HepG2 (cell line): ENCODE data around the gene FRMD4A.

Experiments
- FIP1L1 ChIP-seq: fragments of 200-400 bp; formaldehyde crosslinking; IDR thresholded peaks from 2 replicates; pipeline ENCODE4 v1.6.1; 2018; ENCODE audit warnings: low read depth, mild to moderate bottlenecking, low read length, moderate library complexity, borderline replicate concordance; ENCODE audit not compliant: insufficient read depth
- FOXK2 ChIP-seq: fragments of 450-650 bp; IDR thresholded peaks from 2 replicates; pipeline ENCODE4 v1.6.1; 2016
- GLI4 ChIP-seq: sonication (generic); formaldehyde crosslinking; IDR thresholded peaks from 2 replicates; pipeline ENCODE4 v1.5.1; 2020; ENCODE audit warnings: missing genetic modification reagents, mild to moderate bottlenecking, moderate library complexity, borderline replicate concordance
- MAFG ChIP-seq: sonication (generic); formaldehyde crosslinking; IDR thresholded peaks from 2 replicates; pipeline ENCODE4 v1.5.1; 2020; ENCODE audit warnings: mild to moderate bottlenecking, missing genetic modification reagents
- MAFK ChIP-seq, 2 experiments: IDR thresholded peaks in 1 of 2; conservative IDR thresholded peaks in 1 of 2; 2 replicates each; pipeline ENCODE4 v1.6.1; 2011; ENCODE audit warnings: improper control_type of control experiment in 2 of 2, low read length in 2 of 2
- MYNN ChIP-seq: sonication (generic); formaldehyde crosslinking; IDR thresholded peaks from 2 replicates; pipeline ENCODE4 v1.4.0; 2020; ENCODE audit warnings: mild to moderate bottlenecking, low read depth, missing genetic modification reagents
- PBX3 ChIP-seq: sonication (generic); formaldehyde crosslinking; IDR thresholded peaks from 2 replicates; pipeline ENCODE4 v1.8.1; 2023; ENCODE audit warnings: missing genetic modification reagents, inconsistent platforms, borderline replicate concordance
- POLR2A ChIP-seq, 2 experiments: IDR thresholded peaks; 2 replicates each; pipeline ENCODE4 v1.6.1; 2011; ENCODE audit warnings: low read depth in 2 of 2, low read length in 2 of 2, mild to moderate bottlenecking in 1 of 2, moderate library complexity in 1 of 2; ENCODE audit not compliant: insufficient read depth in 1 of 2
- POLR2AphosphoS5 ChIP-seq: IDR thresholded peaks from 2 replicates; pipeline ENCODE4 v1.6.1; 2012; ENCODE audit warnings: low read depth, low read length
- RAD51 ChIP-seq: fragments of 450-650 bp; IDR thresholded peaks from 2 replicates; pipeline ENCODE4 v1.6.1; 2016; ENCODE audit warnings: borderline replicate concordance
- SNRNP70 ChIP-seq: fragments of 200-400 bp; formaldehyde crosslinking; IDR thresholded peaks from 2 replicates; pipeline ENCODE4 v1.6.1; 2017; ENCODE audit warnings: mild to moderate bottlenecking, low read depth, low read length, moderate library complexity
- ZFX ChIP-seq: sonication (generic); formaldehyde crosslinking; IDR thresholded peaks from 2 replicates; pipeline ENCODE4 v1.4.0; 2020; ENCODE audit warnings: mild to moderate bottlenecking, low read depth, missing genetic modification reagents, moderate library complexity
- TF ChIP-seq, protein P1 (sequence below): sonication (generic); formaldehyde crosslinking; IDR thresholded peaks from 2 replicates; pipeline ENCODE4 v1.4.0; 2020; ENCODE audit warnings: low read depth, missing genetic modification reagents

GRCh38 chr10:13612654-13613373 lies 717.9 kb downstream of the FRMD4A start:
- TF ChIP-seq PBX3 (no peak), ZFX (CRISPR knock-in tag) (no peak), GLI4 (no peak), RAD51 (no peak), SNRNP70 (no peak), MAFK (conservative IDR thresholded peaks at IDR 0.05 in 1 of 2, IDR thresholded peaks at IDR 0.05 in 1 of 2; ENCODE audit: low read length in 2 of 2) (peak; percentile 86 to 90), FOXK2 (no peak), MAFG (no peak), POLR2AphosphoS5 (no peak), POLR2A (IDR thresholded peaks at IDR 0.05; ENCODE audit: insufficient read depth in 1 of 2, low read depth in 2 of 2, low read length in 2 of 2) (no peak), FIP1L1 (no peak), MYNN (CRISPR knock-in tag) (no peak)
- TF ChIP-seq, protein P1, sequence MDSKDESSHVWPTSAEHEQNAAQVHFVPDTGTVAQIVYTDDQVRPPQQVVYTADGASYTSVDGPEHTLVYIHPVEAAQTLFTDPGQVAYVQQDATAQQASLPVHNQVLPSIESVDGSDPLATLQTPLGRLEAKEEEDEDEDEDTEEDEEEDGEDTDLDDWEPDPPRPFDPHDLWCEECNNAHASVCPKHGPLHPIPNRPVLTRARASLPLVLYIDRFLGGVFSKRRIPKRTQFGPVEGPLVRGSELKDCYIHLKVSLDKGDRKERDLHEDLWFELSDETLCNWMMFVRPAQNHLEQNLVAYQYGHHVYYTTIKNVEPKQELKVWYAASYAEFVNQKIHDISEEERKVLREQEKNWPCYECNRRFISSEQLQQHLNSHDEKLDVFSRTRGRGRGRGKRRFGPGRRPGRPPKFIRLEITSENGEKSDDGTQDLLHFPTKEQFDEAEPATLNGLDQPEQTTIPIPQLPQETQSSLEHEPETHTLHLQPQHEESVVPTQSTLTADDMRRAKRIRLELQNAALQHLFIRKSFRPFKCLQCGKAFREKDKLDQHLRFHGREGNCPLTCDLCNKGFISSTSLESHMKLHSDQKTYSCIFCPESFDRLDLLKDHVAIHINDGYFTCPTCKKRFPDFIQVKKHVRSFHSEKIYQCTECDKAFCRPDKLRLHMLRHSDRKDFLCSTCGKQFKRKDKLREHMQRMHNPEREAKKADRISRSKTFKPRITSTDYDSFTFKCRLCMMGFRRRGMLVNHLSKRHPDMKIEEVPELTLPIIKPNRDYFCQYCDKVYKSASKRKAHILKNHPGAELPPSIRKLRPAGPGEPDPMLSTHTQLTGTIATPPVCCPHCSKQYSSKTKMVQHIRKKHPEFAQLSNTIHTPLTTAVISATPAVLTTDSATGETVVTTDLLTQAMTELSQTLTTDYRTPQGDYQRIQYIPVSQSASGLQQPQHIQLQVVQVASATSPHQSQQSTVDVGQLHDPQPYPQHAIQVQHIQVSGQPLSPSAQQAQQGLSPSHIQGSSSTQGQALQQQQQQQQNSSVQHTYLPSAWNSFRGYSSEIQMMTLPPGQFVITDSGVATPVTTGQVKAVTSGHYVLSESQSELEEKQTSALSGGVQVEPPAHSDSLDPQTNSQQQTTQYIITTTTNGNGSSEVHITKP (CRISPR knock-in tag) = no peak
